ENCODE data around the gene CDH1.

- no peak for TF ChIP-seq CTCF (IDR thresholded peaks at IDR 0.05)
- TF ChIP-seq POLR2A (IDR thresholded peaks at IDR 0.05) = no peak
Measured at GRCh38 chr16:68733570-68733969, 3.5 kb upstream of the CDH1 start.
